Activated CD8-positive, alpha-beta memory T cell treated with anti-CD3 and anti-CD28 coated beads, Interleukin-2, amount 50 U/mL, for 24 hours (primary cell): ENCODE data around the gene TELO2.

ENCODE experiments used
- DNase-seq: peaks from one replicate; pipeline ENCODE4 v3.0.0-alpha.2; 2020; ENCODE audit errors: extremely low read depth

Gene TELO2

GRCh38 chr16:1492923-1493745 is at the start of gene TELO2:
Gene TELO2 (plus strand): TSS chr16:1493360. CDS start chr16:1494282, 922 bp downstream.
- DNase-seq, result peak; percentile 51

DNA sequence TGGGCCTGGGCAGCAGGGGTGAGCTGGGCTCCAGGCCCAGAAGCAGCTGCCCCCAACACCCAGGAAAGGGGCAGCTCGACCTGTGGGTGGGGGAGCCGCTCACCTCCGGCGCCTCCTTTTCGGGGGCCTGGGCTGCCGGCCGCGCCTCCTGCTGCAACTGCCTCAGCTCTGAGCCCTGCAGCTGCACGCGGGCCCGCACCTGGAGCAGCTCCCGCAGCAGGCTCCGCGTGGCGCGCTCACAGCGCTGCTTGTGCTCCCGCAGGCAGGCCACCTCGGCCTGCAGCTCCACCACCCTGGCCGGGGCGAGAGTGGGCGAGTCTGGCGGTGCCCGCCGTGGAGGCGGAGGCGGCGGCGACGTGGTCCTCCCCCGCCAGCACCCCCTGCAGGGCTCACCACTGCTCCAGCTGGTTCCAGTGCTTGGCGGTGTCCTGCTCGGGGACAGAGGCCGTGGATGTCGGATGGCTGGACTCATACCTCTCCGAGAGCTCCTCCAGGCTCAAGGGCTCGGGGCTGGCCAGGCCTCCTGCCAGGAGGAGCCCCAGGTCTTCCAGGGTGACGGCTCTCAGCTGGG is 49.7 kb upstream of the TELO2 start:
- no peak for DNase-seq

DNA sequence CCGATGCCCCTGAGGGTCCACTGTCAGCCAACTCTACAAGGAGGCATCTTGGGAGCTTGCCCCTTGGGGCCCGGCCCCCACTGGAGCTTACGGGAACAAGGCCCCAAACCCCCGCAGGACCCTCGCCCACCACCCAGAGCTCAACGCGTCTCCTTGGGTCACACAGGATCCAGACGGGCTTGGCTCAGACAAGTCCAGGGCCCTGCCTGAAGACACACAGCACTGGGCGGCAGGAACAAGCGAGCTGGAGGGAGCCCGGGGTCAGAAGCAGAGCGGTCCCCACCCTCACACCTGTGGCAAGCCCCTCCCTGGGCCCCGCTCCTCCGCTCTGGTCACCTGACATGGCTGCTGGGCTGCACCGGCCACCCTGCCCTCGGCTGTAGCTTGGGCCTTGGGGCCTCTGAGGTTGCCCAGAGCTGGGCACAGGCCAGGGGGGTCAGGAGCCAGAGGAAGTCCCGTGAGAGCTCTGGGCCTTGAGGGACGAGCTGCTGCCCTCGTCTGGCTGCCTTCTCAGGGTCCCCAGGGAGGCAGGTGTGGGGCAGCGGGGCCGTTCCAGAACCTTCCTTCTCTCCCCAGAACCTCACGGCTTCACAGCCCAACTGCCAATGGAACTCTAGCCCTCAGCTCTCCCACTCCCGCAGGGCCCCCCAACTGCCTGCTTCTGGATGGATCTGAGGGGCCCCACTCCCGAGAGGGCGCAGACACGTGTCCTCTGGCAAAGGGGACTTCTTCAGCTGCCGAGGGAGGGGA is 49.0 kb upstream of the TELO2 start, which contains the start of gene CCDC154:
Gene CCDC154, minus strand, starts transcription at position 577 of the 750 bp plus-strand sequence. Its CDS starts 234 bp downstream, at position 343.
- DNase-seq, result no peak

DNA sequence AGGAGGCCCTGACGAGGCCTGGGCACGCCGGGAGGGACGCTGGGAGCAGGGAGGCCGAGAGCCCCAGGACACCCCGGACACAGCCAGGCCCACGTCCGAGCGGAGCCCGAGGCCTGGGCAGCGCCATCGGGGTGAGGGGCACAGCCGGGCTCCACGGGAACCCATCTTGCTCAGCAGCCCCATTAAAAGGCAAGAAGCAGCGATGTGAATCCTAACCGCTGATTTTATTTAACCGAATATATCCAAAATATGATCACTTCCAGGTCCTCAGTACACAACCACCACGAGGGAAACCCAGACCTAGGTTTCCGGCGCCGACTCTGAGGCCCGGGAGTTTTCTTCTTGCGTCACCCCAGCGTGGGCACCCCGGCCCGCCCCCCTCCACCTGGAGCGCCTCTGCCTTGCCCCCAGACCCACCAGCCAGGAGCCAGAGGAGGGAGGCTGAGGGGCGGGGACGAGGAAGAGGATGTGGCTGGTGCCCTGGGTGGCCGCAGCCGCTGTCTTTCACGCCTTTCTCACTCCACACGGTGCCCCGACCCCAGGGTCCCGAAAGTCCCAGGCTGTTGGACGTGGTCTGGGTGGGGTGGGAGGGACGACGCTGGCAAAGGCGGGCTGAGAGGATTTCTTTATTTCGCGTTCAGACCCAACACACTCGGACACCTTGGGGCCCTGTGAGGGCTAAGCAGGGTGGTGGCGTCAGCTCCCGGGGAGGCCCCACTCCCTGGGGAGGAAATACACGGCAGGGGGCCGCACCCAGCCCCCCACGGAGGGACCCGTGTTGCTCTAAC is 48.2 kb upstream of the TELO2 start:
- DNase-seq, result no peak

GRCh38 chr16:1445518-1446203 is 47.5 kb upstream of the TELO2 start:
- no peak for DNase-seq

DNA sequence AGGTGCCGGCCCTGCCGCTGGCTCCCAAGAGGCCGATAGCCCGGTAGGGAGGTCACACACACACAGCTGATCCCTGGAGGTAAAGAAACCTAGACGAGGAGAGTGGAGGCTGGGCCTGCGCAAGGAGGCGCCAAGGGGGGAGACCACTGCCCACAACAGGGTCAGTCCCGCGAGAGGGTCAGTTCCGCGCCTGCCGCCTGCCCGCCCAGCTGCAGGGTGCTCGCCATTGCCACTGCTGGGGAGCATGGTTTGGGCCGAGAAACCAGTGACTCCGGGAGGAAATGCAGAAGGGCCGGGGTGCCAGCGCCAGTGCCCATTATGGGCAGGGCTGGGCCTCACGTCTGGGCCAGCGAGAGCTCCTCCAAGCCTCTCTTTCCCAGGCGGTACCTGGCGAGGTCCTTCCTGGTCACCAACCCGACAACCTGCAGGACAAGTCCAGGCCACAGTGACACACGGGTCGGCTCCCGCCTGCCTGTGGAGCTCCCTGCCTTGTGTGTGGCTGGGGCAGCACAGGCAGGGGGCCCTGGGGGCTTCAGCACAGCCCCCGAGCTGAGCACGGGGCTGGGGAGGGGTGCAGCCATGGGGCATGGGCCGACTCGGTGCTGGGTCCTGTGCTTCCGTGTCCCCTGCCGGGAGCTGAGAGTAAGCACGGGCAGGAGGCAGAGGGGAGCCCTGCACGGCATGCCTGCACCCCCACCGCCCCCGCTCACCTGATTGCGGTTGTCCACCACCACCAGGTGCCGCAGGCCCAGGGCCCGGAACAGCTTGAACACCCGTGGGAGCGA is 46.7 kb upstream of the TELO2 start:
- DNase-seq, result no peak

DNA sequence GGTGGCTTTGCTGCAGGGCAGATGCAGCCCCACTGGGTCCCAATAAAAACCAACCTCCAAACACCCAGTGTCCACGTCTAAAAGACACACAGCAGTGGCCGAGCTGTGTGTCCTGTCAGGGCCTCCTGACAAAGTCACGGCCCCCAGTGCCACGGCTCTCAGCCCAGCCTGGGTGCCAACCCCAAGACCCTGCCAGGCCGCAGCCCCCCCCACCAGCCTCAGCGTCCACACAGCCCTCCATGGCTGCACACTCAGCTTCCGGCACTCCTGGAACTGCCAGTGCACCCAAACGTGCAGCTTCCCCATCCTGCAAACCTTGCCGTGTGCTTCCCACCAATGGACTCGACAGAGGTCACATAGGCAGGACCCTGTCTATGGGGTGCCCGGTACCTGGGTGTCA is 45.2 kb upstream of the TELO2 start:
- no peak for DNase-seq

GRCh38 chr16:1448536-1449116 is 44.5 kb upstream of the TELO2 start:
- DNase-seq, result no peak

DNA sequence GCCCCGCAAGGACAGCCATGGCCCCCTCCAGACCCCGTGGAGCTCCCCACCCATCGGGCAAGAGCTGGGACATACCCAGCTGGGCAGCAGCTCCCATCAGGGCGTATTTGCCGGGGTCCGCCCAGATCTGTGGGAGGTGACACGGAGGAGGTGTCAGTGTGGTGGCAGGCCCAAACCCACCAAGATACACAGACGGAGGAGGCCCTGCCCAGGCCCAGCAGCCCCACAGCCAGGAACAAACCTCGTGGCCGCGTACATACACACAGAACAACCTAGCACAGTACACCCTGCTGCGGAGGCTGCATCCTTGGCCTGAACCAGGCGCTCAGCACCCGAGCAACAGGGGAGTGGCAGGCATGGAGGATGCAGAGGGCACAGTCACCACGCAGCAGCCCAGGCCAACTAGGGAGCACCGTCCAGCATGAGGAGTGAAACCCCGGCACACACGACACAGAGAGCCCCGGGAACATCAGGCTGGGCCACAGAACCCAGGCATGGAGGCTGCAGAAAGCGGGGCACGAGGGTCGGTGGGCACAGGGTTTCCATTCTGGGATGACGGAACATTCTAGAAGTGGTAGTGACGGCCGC is 43.9 kb upstream of the TELO2 start:
- DNase-seq, result no peak

DNA sequence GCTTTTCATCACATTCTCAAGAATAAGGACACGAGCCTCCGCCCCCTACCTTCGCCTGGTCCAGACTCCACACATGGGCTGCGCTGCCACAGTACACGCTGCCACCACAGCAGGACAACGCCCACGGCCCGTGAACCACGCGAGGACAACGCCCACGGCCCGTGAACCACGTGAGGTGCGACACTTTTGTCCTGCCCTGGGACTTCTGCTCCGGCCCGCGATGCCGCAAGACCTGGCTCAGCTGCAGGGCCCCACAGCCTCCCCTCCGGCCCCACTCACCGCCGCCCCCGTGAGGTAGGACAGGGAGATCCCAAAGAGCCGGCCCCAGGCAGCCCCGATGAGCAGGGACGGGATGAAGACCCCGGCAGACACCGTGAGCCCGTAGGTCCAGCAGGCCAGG is 42.9 kb upstream of the TELO2 start:
- no peak for DNase-seq

GRCh38 chr16:1450841-1451240 is 42.3 kb upstream of the TELO2 start:
- DNase-seq, result no peak

DNA sequence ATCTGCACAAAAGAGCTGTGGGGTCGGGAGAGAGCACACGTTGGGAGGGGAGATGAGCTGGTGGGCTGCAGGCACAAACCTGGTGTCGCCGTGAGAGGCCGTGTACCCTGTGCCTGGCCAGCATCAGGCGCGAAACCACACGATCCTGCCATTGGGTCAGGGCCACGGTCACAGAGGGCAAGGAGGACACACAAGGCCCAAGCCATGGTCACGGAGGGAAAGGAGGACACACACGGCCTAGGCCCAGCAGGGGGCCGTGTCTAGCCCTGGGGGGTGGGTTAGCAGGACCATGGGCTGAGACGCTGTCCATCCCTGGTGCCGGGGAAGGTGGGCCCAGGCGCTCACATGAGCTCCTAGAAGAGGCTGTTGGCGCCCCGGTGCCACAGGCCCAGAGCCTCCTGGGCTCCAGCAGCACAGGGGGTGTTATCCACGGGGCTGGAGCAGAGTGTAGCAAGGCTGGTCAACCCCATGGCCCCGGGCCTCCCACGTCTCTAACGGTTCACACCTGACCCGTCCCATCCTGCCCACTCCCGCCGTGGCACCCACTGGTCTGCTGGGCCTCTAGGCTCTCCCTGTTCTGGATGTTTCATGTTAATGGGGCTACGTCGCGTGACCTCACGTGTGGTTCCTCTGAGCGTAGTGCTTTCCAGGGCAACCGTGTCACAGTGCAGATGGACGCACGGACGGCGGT is 41.3 kb upstream of the TELO2 start:
- no peak for DNase-seq

- no peak for DNase-seq
These were observed 40.6 kb upstream of the TELO2 start for GRCh38 chr16:1452530-1452929.

GRCh38 chr16:1453316-1453715 is 39.8 kb upstream of the TELO2 start:
- DNase-seq, result no peak

DNA sequence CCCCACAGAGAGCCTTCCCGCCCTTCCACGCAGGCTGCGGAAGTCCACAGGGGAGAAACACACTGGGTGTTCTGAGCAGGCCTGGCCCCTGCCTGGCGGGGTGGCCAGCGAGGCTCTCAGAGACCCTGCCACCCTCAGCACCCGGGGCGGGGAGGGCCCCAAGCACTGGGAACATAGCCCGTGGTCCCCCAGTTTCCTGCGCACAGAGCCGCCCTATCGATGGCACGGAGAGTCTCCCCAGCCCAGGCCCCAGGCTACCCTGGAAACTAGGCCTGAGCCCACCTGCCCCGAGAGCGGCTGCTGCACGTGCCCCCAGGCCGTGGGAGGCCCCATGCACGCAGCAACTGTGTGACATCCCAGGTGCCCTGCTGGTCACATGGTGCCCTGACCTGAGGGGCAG is 38.6 kb upstream of the TELO2 start:
- no peak for DNase-seq

DNA sequence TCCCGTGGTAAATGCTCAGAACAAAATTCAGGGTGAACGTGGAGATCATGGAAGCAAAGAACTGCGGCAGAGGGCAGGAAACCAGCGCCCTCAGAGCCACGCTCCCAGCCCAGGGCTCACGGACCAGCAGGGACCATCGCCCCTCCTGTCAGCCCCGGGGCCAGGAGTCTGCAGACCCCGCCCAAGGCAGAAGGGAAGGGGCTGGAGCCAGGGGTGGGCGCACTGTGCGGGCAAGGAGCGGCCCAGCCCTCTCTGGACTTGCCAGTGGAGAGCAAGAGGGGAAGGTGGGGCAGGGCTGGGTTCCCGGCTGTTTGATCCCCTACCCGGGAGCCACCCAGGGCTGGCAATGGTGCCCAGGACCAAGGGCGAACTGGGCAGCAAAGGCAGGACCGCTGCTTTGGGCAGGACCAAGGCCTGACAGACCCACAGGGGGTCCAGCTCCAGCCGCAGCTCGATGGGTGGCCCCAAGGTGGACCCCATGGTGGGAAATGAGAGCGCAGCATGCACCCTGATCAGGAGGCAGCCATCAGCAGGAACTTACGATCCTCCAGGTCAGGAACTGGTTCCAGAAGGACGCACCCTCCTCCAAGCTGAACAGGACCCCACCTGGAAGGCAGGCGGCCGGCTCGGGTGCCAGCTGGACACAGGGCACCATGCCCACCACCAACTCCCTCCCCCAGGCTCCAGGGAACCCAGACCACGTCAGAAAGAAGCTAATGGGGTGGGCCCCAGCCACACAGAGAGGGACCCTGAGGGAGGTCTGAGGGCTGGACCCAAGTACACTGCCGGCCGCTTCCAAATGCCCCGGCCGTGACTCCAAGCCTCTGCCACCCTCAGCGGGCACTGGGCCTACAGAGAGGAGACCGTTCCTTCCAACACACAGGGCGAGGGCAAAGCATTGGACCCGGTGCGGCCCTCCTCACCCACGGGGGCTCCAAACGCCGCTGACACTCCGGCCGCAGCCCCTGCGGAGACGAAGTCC is 37.7 kb upstream of the TELO2 start:
- DNase-seq, result no peak

GRCh38 chr16:1456951-1457350 is 36.2 kb upstream of the TELO2 start:
- no peak for DNase-seq
